Measurements from ENCODE around the gene FECH. TPM values are rescaled to one million over a fixed set of nuclear protein-coding genes. Genes with fewer than 3 reads are reported as not detected.

Gene FECH
- total and polyA plus RNA-seq, 9 of the 15 experiments (the other 6 are each of a cell fraction or from before 2014, with no cell fraction given) = 19.8 to 170 (median 56.8) TPM

DNA sequence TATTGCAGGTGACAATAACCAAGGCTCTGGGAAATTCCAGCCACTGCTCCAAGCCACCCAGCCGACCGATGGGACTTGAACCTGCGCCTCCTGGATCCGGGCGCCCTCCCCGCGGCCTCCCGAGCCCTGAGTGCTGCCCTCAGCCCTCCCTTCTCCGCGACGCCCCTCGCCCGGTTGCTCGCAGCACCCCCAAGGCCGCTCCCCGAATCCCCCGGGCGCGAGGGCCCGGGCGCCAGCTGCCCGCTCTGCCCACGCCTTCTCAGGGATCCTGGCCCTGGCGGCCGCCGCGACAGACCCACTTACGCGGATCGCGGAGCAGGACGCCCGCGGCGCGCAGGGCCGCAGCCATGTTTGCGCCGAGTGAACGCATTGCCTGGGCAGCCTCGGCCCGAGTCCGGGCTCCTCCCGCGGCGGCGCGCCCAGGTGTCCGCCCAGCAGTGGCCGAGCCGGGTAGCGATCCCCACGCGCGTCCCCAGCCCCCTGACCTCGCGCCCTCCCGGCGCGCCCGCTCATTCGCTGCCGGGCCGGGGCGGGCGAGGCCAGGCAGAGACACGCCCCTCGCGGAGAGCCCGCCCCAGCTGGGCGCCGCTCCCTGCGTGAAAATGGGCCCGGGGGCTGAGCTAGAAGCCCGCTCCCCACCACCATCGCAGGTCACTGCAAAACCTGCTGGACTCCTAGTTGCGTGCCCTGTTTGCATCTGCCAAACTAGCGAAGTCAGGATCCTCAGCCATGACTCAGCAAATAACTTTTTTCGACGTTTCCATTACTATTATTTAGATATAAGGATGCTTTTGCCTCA, at the start of gene FECH (continued):
- TF ChIP-seq, protein P1, sequence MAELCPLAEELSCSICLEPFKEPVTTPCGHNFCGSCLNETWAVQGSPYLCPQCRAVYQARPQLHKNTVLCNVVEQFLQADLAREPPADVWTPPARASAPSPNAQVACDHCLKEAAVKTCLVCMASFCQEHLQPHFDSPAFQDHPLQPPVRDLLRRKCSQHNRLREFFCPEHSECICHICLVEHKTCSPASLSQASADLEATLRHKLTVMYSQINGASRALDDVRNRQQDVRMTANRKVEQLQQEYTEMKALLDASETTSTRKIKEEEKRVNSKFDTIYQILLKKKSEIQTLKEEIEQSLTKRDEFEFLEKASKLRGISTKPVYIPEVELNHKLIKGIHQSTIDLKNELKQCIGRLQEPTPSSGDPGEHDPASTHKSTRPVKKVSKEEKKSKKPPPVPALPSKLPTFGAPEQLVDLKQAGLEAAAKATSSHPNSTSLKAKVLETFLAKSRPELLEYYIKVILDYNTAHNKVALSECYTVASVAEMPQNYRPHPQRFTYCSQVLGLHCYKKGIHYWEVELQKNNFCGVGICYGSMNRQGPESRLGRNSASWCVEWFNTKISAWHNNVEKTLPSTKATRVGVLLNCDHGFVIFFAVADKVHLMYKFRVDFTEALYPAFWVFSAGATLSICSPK (IDR thresholded peaks at IDR 0.05; ENCODE audit: borderline replicate concordance) = no peak
- TF ChIP-seq MCM5 (IDR thresholded peaks at IDR 0.05; ENCODE audit: low read depth) (no peak), BCL6 (CRISPR knock-in tag; IDR thresholded peaks at IDR 0.05) (no peak), MAFF (IDR thresholded peaks at IDR 0.05; ENCODE audit: low read length) (peak; percentile 94), CTBP1 (IDR thresholded peaks at IDR 0.05; ENCODE audit: borderline replicate concordance) (peak; percentile 27; the same call in 1 of the 2 replicates), MYBL2 (IDR thresholded peaks at IDR 0.05; ENCODE audit: low read depth) (no peak), MYBL2 (CRISPR knock-in tag; IDR thresholded peaks at IDR 0.05; ENCODE audit: borderline replicate concordance) (no peak), HMG20B (CRISPR knock-in tag; IDR thresholded peaks at IDR 0.05) (no peak), MTA3 (IDR thresholded peaks at IDR 0.05; ENCODE audit: borderline replicate concordance) (peak; percentile 75; the same call in 1 of the 2 replicates), KLF13 (tag; IDR thresholded peaks at IDR 0.05; ENCODE audit: borderline replicate concordance, low read depth) (no peak), ETS2 (tag; IDR thresholded peaks at IDR 0.05; ENCODE audit: borderline replicate concordance, poor library complexity, severe bottlenecking) (no peak), ZEB2 (IDR thresholded peaks at IDR 0.05) (no peak), PCBP2 (IDR thresholded peaks at IDR 0.05; ENCODE audit: low read depth, low read length, poor library complexity, severe bottlenecking) (no peak), ZNF699 (CRISPR knock-in tag; IDR thresholded peaks at IDR 0.05; ENCODE audit: insufficient replicate concordance) (no peak)
- TF ChIP-seq, protein P2, sequence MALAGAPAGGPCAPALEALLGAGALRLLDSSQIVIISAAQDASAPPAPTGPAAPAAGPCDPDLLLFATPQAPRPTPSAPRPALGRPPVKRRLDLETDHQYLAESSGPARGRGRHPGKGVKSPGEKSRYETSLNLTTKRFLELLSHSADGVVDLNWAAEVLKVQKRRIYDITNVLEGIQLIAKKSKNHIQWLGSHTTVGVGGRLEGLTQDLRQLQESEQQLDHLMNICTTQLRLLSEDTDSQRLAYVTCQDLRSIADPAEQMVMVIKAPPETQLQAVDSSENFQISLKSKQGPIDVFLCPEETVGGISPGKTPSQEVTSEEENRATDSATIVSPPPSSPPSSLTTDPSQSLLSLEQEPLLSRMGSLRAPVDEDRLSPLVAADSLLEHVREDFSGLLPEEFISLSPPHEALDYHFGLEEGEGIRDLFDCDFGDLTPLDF (CRISPR knock-in tag; IDR thresholded peaks at IDR 0.05) = peak; percentile 56
- TF ChIP-seq, protein P3, sequence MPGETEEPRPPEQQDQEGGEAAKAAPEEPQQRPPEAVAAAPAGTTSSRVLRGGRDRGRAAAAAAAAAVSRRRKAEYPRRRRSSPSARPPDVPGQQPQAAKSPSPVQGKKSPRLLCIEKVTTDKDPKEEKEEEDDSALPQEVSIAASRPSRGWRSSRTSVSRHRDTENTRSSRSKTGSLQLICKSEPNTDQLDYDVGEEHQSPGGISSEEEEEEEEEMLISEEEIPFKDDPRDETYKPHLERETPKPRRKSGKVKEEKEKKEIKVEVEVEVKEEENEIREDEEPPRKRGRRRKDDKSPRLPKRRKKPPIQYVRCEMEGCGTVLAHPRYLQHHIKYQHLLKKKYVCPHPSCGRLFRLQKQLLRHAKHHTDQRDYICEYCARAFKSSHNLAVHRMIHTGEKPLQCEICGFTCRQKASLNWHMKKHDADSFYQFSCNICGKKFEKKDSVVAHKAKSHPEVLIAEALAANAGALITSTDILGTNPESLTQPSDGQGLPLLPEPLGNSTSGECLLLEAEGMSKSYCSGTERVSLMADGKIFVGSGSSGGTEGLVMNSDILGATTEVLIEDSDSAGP (CRISPR knock-in tag; IDR thresholded peaks at IDR 0.05) = no peak
- TF ChIP-seq, protein P4, sequence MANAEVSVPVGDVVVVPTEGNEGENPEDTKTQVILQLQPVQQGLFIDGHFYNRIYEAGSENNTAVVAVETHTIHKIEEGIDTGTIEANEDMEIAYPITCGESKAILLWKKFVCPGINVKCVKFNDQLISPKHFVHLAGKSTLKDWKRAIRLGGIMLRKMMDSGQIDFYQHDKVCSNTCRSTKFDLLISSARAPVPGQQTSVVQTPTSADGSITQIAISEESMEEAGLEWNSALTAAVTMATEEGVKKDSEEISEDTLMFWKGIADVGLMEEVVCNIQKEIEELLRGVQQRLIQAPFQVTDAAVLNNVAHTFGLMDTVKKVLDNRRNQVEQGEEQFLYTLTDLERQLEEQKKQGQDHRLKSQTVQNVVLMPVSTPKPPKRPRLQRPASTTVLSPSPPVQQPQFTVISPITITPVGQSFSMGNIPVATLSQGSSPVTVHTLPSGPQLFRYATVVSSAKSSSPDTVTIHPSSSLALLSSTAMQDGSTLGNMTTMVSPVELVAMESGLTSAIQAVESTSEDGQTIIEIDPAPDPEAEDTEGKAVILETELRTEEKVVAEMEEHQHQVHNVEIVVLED (CRISPR knock-in tag; IDR thresholded peaks at IDR 0.05) = peak; percentile 55
- TF ChIP-seq, protein P5, sequence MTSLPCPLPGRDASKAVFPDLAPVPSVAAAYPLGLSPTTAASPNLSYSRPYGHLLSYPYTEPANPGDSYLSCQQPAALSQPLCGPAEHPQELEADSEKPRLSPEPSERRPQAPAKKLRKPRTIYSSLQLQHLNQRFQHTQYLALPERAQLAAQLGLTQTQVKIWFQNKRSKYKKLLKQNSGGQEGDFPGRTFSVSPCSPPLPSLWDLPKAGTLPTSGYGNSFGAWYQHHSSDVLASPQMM (CRISPR knock-in tag; IDR thresholded peaks at IDR 0.05) = no peak
